Skeletal muscle satellite cell (primary cell): ENCODE data around the gene NAB2.

Source experiments
- H3K27me3 ChIP-seq: 2 replicates; pipeline ENCODE4 v1.7.0; 2013; ENCODE audit warnings: low read length; ENCODE audit not compliant: control insufficient read depth, insufficient read depth
- H3K36me3 ChIP-seq: 2 replicates; pipeline ENCODE4 v1.7.0; 2013; ENCODE audit warnings: mild to moderate bottlenecking, control low read depth, low read length; ENCODE audit not compliant: insufficient read depth
- H3K4me1 ChIP-seq: 2 replicates; pipeline ENCODE4 v1.7.0; 2013; ENCODE audit warnings: low read length; ENCODE audit not compliant: control insufficient read depth, insufficient read depth
- H3K4me2 ChIP-seq: 2 replicates; pipeline ENCODE4 v1.7.0; 2013; ENCODE audit warnings: mild to moderate bottlenecking, low read length
- H3K4me3 ChIP-seq: 2 replicates; pipeline ENCODE4 v1.7.0; 2013; ENCODE audit warnings: low read length
- H3K9ac ChIP-seq: 2 replicates; pipeline ENCODE4 v1.7.0; 2013; ENCODE audit warnings: mild to moderate bottlenecking, low read depth, low read length, moderate library complexity
- H3K9me3 ChIP-seq: replicated peaks from 2 replicates; pipeline ENCODE4 v1.7.0; 2013; ENCODE audit warnings: mild to moderate bottlenecking, control low read depth, low read length

Gene NAB2

DNA sequence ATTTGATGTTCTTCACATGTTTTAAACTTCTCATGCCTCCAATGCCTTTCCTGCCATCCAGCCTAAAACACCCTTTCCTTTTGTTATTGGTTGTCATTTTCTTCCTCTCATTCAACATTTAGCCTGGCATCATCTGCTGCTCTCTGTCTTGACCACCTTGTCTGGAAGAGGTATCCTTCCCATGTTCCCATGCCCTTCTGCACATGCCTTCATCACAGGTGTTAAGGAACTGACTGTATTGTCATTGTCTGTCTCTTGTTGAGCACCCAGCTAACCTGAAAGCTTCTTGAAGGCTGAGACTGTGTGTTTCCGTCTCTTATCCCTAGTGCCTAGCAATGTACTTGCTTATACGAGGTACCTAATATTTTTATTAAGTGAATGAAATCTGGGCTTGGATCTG lies 34.9 kb downstream of the NAB2 start:
- peaks cover 19% of the 10 kb centered on the region for H3K4me1 ChIP-seq
- no peak overlapping the region for H3K9ac ChIP-seq
- no peak overlapping the region for H3K4me3 ChIP-seq
- H3K4me2 ChIP-seq = no peak overlapping the region
- H3K9me3 ChIP-seq = no peaks in the 10 kb centered on the region
- H3K36me3 ChIP-seq = no peaks in the 10 kb centered on the region
- no peaks in the 10 kb centered on the region for H3K27me3 ChIP-seq

DNA sequence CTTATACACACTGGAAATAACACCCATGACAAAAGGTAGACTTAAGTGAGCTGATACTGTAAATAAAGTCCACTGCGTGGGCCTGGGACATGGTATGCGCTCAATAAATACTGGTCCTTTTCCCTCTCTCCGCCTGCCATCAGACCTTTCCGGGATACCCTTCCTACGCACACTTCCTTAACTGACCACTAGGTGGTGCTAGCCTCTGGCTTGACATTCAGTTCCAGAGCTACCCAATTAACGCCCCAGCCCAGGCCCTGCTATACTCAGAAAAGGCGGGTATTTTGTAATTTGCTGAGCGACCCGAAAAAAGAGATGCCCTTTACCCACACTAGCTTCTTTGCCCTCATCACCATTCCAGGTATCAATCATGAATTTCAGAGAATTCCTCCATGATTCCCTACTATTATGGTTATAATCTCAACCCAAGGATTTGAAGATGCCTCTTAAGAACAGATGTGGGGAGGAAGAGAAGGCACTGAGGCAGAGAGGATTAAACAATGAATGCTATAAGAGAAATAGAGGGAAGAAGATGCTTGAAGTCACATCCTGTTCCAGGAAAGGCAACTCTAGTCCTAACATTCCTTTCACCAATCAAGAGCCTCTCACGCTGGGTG lies 35.5 kb downstream of the NAB2 start:
- Histone ChIP-seq H3K4me2 (no peak overlapping the region), H3K9me3 (no peaks in the 10 kb centered on the region), H3K27me3 (no peaks in the 10 kb centered on the region), H3K4me3 (no peak overlapping the region), H3K9ac (no peak overlapping the region), H3K4me1 (peaks cover 13% of the 10 kb centered on the region), H3K36me3 (no peaks in the 10 kb centered on the region)

DNA sequence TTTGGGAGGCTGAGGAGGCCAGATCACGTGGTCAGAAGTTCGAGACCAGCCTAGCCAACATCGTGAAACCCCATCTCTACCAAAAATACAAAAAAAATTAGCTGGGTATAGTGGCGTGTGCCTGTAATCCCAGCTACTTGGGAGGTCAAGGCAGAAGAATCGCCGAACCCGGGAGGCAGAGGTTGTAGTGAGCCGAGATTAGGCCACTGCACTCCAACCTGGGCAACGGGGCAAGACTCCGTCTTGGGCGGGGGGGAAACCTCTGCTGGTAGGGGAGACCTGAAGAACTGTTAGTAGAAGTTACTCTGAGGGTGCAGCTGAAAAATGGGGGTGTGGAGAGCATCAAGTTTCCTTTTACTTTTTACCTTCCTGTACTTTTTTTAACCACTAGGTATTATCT lies 37.1 kb downstream of the NAB2 start:
- Histone ChIP-seq H3K27me3 (no peaks in the 10 kb centered on the region), H3K9ac (no peak overlapping the region), H3K4me1 (peaks cover 19% of the 10 kb centered on the region), H3K36me3 (peaks cover 3% of the 10 kb centered on the region), H3K9me3 (no peaks in the 10 kb centered on the region), H3K4me3 (no peak overlapping the region), H3K4me2 (no peak overlapping the region)

- no peaks in the 10 kb centered on the region for H3K9me3 ChIP-seq
- H3K4me3 ChIP-seq = no peak overlapping the region
- no peak overlapping the region for H3K9ac ChIP-seq
- H3K36me3 ChIP-seq = peaks cover 6% of the 10 kb centered on the region
- no peaks in the 10 kb centered on the region for H3K27me3 ChIP-seq
- H3K4me1 ChIP-seq = peaks cover 24% of the 10 kb centered on the region
- H3K4me2 ChIP-seq = no peak overlapping the region
Observed at GRCh38 chr12:57126561-57126960, 37.6 kb downstream of the NAB2 start.

DNA sequence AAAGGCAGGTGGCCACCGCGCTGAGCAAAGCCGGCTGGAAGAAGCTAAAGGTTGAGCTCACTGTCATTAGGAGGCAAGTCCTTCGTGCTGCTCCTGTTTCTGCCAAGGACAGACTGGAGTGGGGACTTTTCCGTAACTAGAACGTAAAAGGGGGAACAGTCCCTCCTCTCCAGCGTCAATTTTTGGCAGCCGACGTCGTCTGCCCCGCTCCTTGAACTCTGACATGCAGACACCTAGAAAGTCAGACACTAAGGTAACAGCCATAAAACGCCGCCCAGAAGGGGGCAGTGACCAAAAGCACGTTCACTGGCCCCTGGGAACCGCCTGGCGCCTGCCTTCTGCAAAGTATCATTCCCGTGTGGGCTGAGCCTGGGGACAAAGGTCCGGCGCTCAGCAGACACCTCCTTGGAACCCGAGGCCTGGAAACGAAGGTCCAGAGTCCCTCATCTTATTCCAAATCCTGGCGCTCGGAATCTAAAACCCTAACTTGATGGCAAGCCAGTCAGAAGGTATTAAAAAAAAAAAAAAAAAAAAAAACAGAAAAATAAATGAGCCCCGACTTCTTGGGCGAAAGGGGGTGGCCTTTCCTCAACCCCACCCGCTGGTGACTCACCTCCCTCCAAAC lies 38.3 kb downstream of the NAB2 start:
- peak overlapping the region; percentile 79 for H3K9ac ChIP-seq

GRCh38 chr12:57127726-57128518 lies 39.0 kb downstream of the NAB2 start, which contains the start of gene LRP1:
TSS of gene LRP1 (plus strand) at chr12:57128483. CDS start at chr12:57128965, 482 bp downstream.
- Histone ChIP-seq H3K27me3 (no peaks in the 10 kb centered on the region), H3K4me2 (peak within 1 kb of the TSS; percentile 96), H3K9ac (peak within 1 kb of the TSS; percentile 79), H3K36me3 (peaks cover 14% of the 10 kb centered on the region), H3K9me3 (no peaks in the 10 kb centered on the region), H3K4me1 (peaks cover 37% of the 10 kb centered on the region), H3K4me3 (peak within 1 kb of the TSS; percentile 80)

More for the DNA sequence above, 38.3 kb downstream of the NAB2 start:
- H3K4me1 ChIP-seq = peaks cover 30% of the 10 kb centered on the region
- peak overlapping the region; percentile 96 for H3K4me2 ChIP-seq
- H3K4me3 ChIP-seq = peak overlapping the region; percentile 80
- H3K9me3 ChIP-seq = no peaks in the 10 kb centered on the region
- peaks cover 13% of the 10 kb centered on the region for H3K36me3 ChIP-seq
- H3K27me3 ChIP-seq = no peaks in the 10 kb centered on the region

GRCh38 chr12:57128519-57129247 lies 39.8 kb downstream of the NAB2 start:
- peak overlapping the region; percentile 75 for H3K9ac ChIP-seq
- peaks cover 14% of the 10 kb centered on the region for H3K36me3 ChIP-seq
- H3K9me3 ChIP-seq = no peaks in the 10 kb centered on the region
- H3K4me2 ChIP-seq = peak overlapping the region; percentile 95
- H3K4me3 ChIP-seq = peak overlapping the region; percentile 80
- peaks cover 44% of the 10 kb centered on the region for H3K4me1 ChIP-seq
- H3K27me3 ChIP-seq = no peaks in the 10 kb centered on the region

DNA sequence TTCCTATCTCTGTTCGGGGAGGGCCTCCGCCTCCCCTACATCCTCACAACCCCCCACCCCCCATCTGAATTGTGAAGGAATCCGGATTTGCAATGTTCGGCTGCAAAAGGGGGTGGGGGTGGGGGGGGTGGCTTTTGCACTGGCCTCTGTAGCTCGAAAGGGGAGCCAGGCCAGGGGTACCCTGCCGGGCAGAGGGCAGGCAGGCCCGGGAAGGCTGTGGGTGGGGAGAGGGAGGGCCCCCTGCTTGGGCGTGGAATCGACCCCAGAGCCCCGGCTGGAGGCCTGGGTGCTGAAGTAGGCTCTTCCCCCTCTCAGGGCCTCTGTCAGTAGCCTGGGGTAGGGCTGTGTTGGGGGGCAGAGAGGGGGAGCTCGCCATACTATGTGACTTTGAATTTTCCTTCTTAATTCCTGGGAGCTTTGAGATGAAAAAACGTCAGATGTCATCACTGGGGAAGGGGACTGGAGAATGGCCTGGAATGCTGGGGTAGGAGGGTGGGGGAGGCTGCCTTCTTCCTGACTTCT lies 40.5 kb downstream of the NAB2 start:
- peak overlapping the region; percentile 75 for H3K9ac ChIP-seq
- no peaks in the 10 kb centered on the region for H3K9me3 ChIP-seq
- H3K4me3 ChIP-seq = peak overlapping the region; percentile 80
- H3K36me3 ChIP-seq = peaks cover 14% of the 10 kb centered on the region
- H3K27me3 ChIP-seq = no peaks in the 10 kb centered on the region
- H3K4me2 ChIP-seq = peak overlapping the region; percentile 95
- H3K4me1 ChIP-seq = peaks cover 51% of the 10 kb centered on the region

DNA sequence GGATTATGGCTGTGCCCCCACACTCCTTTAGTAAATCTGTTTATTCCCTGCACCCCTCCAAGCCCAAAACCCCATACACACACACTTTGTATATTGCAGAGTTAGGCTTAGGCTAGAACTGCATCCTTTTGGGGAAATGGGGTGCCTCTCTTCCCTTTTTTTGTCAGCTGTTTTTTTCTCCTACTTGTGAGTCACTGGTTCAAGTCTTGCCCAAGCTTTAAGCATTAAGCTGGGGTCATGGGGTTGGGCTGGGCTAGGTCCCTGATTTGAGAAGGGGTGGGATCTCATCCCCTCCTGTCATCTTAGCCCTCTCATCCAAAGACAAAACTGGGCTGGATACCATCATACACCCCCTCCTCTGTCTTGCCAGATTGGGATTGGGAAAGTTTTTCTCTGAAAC lies 41.0 kb downstream of the NAB2 start:
- H3K9me3 ChIP-seq = no peaks in the 10 kb centered on the region
- H3K4me2 ChIP-seq = peak overlapping the region; percentile 95
- H3K4me3 ChIP-seq = peak overlapping the region; percentile 80
- peak overlapping the region; percentile 75 for H3K9ac ChIP-seq
- H3K27me3 ChIP-seq = no peaks in the 10 kb centered on the region
- H3K36me3 ChIP-seq = peaks cover 14% of the 10 kb centered on the region
- H3K4me1 ChIP-seq = peaks cover 56% of the 10 kb centered on the region

- Histone ChIP-seq H3K4me3 (peak overlapping the region; percentile 80), H3K4me2 (peak overlapping the region; percentile 95), H3K9me3 (no peaks in the 10 kb centered on the region), H3K9ac (peak overlapping the region; percentile 75), H3K27me3 (no peaks in the 10 kb centered on the region), H3K36me3 (peaks cover 14% of the 10 kb centered on the region), H3K4me1 (peaks cover 67% of the 10 kb centered on the region)
Observed at GRCh38 chr12:57130941-57131340, 42.0 kb downstream of the NAB2 start.
